Measurements from ENCODE around the gene ARL17A. TPM values are rescaled to one million over a fixed set of nuclear protein-coding genes. Genes with fewer than 3 reads are reported as not detected.
"Not testable (repeated sequence)": the region's sequence is repeated elsewhere in the genome, so short reads cannot be mapped to it uniquely, and the experiment has no call there.

The ARL17A gene
- total RNA-seq, 2 experiments from 2014 or later: 24.0 to 25.6 TPM

- DNase-seq; H3K36me3 Mint-ChIP-seq; H3K27ac Mint-ChIP-seq; H3K4me1 Mint-ChIP-seq; H3K9me3 Mint-ChIP-seq; H3K27me3 Mint-ChIP-seq; POLR2A ChIA-PET; H3K4me3 Mint-ChIP-seq; ATAC-seq (ENCODE audit: low read depth): not testable (repeated sequence)
These were observed 98.2 kb downstream of the ARL17A start for GRCh38 chr17:46481310-46481709.

DNA sequence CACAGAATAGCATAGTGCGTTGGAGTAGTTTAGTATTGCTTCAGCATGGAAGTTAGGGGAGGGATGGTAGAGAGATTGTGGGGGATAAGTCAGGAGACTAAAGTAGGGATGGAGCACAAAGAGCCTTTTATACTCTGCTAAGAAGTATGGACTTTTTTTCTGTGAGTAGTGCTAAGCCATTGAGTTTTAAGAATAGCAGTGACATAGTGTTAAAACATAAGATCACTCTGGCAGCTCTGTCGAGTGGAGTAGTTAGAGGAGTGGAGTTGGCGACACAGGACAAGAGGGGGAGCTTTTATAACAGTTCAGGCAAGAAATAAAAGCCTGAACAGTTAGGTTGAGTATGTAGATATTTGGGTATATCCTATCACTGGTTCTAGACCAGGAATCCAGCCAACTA, 100.7 kb downstream of the ARL17A start:
- H3K4me3 Mint-ChIP-seq; H3K9me3 Mint-ChIP-seq; H3K27ac Mint-ChIP-seq; POLR2A ChIA-PET; H3K4me1 Mint-ChIP-seq; H3K27me3 Mint-ChIP-seq; H3K36me3 Mint-ChIP-seq; DNase-seq; ATAC-seq (ENCODE audit: low read depth): not testable (repeated sequence)

- H3K27ac Mint-ChIP-seq; ATAC-seq (ENCODE audit: low read depth); H3K36me3 Mint-ChIP-seq; H3K4me1 Mint-ChIP-seq; POLR2A ChIA-PET; H3K4me3 Mint-ChIP-seq; H3K9me3 Mint-ChIP-seq; H3K27me3 Mint-ChIP-seq; DNase-seq: not testable (repeated sequence)
These were observed 103.9 kb downstream of the ARL17A start for GRCh38 chr17:46475583-46475982.

- ATAC-seq (ENCODE audit: low read depth); H3K27me3 Mint-ChIP-seq; H3K4me1 Mint-ChIP-seq; DNase-seq; H3K9me3 Mint-ChIP-seq; H3K36me3 Mint-ChIP-seq; H3K27ac Mint-ChIP-seq; POLR2A ChIA-PET; H3K4me3 Mint-ChIP-seq: not testable (repeated sequence)
These were observed 105.0 kb downstream of the ARL17A start for GRCh38 chr17:46474489-46474888.

- H3K36me3 Mint-ChIP-seq; H3K9me3 Mint-ChIP-seq; H3K4me1 Mint-ChIP-seq; H3K27me3 Mint-ChIP-seq; ATAC-seq (ENCODE audit: low read depth); DNase-seq; H3K4me3 Mint-ChIP-seq; H3K27ac Mint-ChIP-seq; POLR2A ChIA-PET: not testable (repeated sequence)
These were observed 111.9 kb downstream of the ARL17A start for GRCh38 chr17:46467618-46468017.

Other genes with a start within 250 kb of the ARL17A start
- gene ARL17B, start 217.9 kb downstream of the ARL17A start, total RNA-seq: 10 to 100 TPM; 23.2 to 23.8 TPM
- gene LRRC37A2, start 67.2 kb downstream of the ARL17A start, total RNA-seq: 10 to 100 TPM; 23.6 TPM
- gene NSF, start 11.0 kb upstream of the ARL17A start, total RNA-seq: 10 to 100 TPM; 49.8 to 52.8 TPM
- gene WNT3, start 239.0 kb upstream of the ARL17A start, total RNA-seq: not detected

All from activated naive CD8-positive, alpha-beta T cell treated with anti-CD3 and anti-CD28 coated beads, Interleukin-2, amount 10 ng/mL, durations not matched to agents 7 days and 5 days (primary cell).